Measurements from ENCODE around the gene AJAP1.

The AJAP1 gene

DNA sequence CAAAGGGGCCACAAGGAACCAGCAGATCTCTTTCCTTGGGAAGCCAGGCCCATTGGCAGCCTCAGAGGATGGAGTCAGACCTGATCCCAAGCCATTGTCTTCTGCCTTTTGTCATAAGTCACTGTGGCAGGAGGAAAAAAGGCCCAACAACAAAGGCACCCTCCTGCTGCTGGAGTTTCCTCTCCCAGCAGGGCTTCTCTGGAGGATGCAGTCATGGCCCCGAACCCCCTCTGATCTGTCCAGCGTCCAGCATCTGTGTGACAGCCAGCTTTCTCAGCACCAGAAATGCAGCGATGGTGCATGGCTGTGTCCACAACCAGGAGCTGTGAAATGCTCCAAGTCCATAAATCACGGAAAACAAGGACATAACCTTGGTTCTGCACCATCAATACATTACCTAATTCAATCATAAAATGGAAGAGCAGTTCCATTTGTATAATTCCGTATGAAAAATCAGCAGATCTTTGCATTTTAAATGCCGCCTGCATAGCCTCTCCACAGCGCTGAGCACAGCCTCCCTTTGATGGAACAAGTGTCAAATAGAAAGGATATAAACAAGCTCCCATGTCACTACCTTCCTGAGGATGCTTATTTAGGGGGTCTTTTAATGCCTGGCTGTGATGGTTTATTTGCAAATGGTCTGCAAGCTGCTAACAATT is 30.6 kb downstream of the AJAP1 start:
- no peak for DNase-seq

DNA sequence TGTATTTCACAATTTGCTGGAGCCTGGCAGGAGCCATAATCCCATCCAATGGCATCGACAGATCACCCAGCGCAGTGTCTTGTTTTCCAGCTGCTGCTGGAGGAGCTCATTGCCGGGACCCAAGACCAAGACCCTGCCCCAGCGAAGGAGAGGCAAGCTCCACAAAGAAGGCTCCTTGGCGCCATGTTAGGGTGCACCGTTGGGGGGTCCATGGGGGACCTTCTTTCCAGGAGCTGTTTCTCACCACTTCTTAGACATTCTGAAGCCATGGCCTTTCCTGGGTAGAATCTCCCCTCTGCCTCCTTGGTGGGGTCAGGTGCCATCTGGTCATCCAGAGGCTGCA is 31.1 kb downstream of the AJAP1 start:
- no peak for DNase-seq

DNA sequence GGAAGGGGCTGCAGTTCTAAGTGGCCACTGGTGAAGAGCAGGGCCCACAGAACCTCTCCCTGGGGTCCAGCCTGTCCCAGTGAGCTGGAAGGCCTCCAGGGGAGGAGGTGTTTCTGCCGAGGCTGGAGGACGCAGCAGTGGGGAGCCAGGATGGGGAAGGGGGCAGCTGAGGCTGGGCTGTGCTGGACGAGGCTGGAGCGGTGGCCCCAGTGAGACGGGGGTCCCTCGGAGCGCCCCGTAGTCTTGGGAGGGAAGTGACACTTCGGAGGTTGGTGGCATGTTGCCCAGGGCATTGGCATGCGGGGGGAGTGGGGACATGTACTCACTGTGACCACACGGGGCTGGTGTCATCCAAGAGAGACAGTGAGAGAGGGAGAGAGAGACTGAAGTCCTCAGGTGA is 33.5 kb downstream of the AJAP1 start:
- DNase-seq, result no peak

DNA sequence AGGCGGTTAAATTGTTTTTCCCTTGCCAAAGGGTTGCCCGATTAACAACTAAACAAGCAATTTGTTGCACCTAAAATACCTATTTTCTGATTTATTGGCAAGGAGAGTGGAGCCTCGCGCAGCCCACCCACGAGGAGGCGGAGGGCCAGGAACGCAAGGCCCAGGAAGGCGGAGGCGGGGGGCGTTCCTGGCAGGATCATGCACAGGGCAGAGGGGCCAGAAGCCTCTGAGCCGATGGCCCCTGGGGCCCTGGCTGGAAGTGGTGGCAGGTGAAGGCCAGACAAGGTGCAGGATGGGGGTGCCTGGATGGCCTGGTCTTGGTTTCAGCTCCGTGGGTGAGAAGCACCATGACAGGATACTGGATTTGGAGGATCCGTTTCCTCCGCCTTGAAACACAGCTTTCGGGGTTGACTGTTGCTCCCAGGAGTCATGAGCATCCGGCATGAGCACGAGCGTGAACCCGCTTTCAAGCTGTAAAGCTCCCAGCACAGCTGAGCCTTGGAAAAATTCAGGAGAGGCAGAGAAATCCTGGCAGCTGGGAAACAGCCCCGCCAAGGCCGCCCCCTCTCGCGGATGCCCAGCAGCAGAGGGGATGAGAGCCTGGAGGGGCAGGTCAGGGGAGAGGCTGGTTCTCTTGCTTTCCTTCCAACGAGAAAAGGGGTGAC is 35.0 kb downstream of the AJAP1 start:
- DNase-seq, result no peak

DNA sequence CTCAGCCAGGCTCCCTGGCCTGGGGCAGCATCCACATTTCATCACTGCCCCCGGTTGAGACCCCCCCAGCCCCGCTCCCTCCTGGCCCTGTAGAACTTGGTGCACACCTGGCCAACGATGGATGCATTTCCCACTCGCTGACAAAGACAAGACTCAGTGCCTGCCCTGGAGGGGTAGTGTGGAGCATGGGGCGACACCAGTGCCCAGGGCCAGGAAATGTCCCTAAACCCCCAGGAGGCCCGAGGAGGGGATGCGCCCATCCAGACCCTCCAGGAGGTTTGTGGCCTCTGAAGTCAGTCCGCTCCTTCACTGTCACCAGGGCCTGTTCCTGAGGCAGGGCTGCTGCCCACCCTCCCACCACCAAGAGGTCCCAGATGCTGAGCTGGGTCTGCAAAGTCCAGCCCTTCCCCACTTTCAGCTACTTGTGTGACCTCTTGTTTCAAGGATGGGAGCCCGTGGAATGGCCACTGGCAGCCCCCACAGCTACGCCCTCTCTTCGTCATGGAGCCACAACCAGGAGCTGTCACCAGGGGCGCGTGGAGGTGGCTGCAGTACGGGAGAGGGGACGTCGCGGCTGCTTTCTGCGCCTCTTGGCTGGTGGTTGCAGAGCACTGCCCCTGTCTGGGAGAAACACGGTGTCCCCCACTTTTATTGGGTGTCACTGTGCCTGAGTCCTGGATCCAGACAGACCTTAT is 35.7 kb downstream of the AJAP1 start:
- DNase-seq, result no peak

DNA sequence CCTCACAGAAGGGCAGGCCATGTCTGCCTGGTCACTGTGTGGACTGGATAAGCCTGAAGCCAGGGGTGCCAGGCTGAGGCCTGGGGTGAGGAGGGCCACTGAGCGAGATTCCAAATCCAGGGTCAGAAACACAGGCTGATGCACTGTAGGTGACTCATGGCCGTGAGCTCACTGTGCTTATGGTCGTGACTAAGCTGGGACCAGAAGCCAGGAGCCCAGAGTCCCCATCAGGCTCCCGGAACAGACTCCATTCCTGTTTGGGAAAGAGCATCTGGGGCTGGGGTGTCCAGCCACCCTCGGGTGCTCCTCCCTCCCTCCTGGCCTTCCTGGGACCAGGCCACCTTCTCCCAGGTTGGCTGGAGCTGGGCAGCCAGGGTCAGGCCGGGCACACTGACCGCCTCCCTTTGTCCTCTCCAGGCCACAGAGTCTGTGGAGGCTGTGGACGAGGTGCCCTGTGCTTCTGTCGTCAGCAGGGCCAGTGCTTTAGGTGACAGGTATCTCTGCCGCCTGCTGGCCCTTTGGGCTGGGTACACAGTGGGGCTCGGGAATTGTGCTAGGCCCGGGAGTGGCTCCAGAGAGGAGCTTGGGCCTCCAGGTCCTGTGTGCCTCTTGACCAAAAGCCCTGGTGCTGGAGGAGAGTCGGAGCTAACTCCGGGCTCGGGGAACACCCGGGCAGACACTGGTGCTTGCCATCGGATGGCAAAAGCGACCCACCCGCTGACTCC is 36.7 kb downstream of the AJAP1 start:
- DNase-seq, result no peak

DNA sequence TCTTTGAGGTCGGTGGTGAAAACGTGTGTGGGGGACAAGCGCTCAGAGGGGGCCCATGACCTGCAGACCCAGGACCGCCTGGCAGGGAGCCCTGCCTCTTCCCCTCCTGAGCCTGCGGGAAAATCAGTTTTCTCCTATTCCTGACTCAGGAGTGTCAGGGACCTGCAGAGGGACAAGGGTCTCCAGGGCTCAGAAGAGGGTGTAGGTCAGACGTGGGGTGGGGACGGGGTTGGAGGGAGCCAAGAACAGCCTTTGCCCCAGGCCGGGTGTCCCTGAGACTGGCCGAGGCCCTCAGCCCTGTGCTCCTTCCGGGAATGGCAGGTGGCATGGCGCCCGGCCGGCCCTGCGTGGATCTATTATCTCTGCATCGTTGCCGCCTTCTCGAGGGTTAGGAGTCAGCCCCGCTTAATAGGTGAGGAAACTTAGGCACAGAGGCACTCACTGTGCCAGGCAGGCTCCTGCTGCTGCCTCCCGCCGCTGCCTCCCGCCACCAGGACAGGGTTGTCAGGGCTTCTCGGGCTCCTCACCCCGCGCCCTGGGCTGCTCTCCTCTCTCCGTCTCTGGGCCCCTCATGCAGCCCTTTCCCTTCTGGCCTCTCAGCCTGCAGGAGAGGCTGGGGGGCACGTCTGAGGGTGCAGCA is 37.5 kb downstream of the AJAP1 start:
- no peak for DNase-seq

DNA sequence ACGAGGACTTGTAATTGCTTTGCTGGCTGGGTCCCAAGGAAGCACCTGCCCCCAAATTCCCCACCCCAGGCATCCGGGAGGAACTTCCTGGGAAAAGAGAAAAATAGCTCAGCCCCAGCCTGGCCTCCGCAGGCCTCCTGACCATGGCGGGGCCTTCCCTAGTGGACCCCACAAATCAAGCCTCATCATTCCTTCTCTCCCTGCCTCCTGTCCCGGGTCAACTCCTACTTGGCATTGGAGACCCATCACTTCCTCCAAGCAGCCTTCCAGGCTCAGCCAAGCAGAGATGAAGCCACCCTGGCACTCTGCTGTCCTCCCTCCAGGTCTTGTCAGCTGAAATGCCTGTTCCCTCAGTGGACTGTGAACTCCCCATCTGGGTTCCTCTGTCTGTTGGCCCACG is 38.0 kb downstream of the AJAP1 start:
- DNase-seq, result no peak

DNA sequence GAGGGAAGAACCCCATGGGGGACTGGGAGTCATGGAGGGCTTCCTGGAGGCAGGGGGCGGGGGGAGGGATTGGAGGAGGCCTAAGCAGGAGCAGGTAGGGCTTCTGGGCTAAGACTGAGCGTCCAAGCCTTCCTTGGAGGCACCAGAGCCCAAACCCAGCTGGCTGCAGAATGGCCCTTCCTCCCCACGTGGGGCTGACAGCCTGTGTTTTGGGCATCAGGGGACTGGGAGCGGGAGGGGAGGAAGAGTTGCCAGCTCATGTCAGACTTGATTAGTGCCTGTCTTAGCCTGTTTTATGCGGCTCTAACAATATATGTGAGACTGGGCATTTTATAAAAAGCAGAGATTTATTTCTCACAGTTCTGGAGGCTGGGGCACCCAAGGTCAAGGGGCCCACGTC is 38.9 kb downstream of the AJAP1 start:
- DNase-seq, result no peak

DNA sequence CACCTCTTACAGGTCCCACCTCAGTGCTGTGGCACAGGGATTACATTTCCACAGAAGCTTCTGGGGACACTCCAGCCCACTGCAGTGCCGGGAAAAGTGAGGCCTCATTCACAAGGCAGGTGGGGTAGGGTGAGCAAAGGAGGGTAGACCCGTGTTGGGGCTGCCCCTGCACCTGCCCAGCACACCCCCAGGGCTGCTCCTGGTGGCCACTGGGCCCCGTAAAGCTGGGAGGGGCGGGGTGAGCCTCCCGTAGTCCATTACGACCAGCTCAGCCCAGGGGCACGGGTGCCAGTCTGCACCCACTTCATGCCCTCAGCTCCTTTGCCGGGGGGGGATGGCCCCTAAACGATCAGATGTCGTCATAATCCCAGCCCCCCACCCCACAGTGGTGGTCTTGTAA is 39.5 kb downstream of the AJAP1 start:
- DNase-seq, result no peak

DNA sequence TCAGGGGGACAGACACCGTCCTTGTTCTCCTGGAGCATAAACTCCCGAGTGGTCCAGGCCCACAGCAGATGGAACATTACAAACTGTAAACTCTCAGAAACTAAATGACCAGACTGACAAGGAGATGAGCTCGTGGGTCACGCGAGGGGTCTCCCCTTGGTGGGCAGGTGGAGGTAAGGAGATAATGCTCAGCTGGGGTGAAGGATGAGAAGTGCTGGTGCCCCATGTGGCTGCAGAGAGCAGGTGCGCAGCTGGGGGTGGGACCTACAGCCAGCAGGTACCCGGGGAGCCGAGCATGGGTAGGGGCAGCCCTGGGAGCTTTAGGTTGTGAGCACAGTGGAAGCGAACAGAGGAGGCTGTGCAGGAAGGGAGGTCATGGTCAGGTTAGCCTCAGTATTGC is 40.1 kb downstream of the AJAP1 start:
- no peak for DNase-seq

DNA sequence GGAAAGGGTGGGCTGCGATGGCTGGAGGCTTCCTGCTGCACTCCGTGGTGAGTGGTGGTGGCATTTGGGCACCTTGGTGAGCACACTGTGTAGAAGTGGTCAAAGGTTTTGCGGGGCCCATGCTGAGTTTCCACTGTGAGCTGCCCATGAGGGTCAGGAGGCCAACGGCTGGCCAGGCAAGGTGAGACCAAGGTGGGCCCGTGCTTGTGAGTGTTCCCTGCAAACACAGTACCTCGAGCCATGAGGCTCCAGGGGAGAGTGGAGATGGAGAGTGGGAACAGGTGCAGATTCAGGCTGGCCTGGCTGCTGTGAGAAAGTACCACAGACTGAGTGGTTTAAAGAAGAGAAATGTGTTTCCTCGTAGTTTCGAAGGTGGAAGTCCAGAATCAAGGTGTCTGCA is 40.8 kb downstream of the AJAP1 start:
- no peak for DNase-seq

DNA sequence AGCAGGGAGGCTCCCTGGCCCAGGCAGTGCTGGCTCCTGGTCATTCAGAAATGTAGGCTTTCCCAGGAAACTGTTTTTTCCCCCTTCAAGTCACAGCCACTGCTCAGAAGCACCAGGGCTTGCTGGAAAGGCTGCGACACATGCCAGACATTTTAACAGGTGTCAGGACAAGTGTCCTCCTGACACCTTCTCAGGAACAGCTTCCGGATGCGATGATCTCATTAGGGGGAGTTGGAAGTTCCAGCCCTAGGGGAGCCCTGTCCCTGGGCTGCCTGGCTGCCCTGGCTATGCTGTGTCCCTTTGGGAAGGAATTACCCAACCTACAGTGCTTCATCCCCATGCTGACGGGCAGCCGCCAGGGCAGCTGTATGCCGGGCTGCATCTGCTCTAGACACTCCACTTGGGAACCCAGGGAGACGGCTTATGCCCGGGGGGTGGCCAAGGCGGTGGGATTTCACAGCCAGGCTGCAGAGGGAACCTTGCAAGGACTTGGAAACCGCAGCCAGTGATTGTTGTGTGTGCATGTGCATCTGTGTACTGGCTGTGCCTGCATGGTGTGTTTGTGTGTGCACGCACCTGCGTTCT is 41.8 kb downstream of the AJAP1 start:
- no peak for DNase-seq

DNA sequence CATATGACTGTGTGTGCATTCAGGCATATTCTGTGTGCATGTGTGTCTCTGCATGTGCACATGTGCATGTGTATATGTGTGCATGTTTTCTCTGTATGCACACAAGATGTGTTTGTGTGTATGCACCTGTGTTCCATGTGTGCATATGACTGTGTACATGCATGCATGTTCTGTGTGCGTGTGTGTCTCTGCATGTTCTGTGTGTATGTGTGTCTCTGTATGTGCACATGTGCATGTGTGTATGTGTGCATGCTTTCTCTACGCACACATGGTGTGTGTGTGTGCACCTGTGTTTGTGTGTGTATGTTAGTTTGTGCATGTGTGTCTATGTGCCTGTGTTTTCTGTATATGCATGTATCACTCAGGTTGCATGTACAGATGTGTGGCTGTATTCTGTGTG is 42.3 kb downstream of the AJAP1 start:
- DNase-seq, result no peak

DNA sequence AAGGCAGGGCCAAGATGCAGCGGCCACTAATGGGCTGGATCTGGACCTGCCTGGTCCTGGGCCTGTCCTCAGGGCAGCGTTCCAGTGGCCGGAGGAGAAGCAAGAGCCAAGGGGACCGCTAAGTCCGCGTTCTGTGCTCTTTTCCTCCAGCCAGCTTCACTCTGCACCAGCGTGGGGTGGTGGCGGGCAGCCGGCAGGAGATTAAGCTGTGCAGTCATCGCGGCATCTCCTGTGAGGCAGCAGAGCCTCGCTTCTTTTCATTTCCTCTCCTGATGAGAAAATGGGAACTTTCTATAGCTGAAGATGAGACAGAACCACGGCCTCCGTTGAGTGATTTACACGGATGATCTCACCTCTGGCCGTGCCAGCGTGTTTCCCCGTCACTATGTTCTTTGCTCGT is 43.4 kb downstream of the AJAP1 start:
- no peak for DNase-seq

DNA sequence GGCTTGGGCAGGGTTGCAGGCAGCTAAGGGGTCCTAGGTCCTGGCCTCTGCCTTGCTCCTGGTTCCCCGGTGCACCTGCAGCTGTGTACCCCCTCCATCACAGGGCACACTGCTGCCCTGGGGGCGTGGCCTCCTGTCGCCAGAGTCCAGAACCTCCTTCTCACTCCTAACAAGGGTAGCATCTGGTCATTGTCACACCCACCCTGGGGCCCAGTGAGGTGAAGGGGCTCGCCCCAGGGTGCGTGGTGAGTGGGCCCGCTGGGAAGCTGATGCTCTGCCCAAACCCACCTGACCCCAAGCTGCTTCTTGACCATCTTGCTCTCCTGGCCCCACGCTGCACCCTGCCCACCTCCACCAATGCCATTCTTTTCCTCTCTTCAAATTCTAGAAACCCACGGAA is 44.5 kb downstream of the AJAP1 start:
- DNase-seq, result no peak

DNA sequence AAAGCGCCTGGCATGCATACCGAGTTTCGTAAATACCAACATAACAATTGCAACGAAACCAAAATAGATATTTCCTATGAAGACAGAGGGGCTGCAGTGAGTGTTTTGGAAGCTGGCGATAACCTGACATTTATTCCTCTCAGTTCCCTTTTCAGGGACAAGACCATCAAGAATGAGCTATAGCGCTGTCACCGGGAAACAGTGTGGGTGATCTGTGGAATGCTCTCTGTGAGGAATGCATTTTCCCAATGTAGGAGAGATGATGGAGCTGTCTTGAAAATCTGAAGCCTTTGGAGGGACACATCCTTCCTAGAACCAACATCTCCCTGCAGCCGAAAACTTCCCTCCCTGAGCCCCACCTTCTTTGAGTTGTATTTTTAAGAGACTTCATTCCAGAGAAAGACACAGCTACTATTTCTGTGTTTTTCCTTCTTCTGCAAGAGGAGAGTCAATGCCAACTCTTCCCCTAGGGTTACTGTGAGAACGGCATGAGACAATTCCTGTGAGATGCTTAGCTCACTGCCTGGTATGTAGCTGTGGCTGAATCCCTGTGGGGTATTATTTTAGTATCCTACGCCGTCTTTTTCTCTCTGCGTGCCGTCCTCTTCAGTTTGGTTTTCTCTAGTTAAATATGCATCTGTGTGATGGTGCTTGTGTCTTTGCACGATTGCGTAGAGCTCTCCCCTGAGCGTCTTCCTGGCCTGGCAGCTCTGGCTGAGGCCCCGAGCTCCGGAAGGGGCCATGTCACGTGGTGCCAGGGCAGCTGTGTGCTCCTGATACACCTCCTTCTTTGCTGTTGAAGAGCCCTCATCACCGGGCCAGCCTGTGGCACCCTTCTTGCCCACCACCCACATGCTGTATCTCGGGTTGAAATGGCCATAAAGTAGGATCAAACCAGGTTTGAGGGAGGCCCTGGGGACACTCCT is 45.2 kb downstream of the AJAP1 start:
- no peak for DNase-seq

DNA sequence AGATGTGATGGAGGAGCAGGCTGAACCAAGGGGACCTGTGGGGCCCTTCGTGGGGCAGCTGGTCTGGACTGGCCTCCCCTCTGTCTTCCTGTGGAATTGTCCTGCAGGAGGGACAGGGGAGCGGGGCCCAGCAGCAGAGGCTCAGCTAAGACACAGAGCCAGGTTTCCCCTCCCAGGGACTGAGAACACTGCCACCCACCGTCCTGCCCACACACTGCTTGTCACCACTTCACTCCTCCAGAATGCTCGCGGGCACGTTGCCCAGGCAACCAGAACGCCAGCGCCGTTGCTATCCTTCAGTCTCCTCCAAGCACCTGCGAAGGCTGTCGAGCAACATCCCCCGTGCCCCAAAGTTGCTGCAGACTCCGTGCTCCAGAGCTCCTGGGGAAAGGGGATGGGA is 46.4 kb downstream of the AJAP1 start:
- no peak for DNase-seq

DNA sequence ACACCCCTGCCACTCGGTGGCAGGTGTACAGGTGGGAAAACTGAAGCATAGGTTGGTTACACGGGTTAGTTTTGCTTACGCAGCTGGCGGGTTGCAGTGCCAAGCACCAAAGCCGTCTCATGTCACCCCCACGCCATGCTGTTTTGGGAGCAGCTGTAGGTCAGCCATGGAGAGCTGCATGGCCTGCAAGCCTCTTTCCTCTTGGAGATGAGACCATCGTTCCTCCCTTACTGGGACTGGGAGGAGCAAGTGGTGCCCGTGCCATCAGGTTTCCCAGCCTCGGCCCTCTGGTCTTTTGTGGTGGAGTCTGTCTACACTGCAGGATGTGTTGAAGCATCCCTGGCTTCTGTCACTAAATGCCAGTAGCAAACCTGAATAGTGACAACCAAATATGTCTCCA is 46.9 kb downstream of the AJAP1 start:
- DNase-seq, result no peak

DNA sequence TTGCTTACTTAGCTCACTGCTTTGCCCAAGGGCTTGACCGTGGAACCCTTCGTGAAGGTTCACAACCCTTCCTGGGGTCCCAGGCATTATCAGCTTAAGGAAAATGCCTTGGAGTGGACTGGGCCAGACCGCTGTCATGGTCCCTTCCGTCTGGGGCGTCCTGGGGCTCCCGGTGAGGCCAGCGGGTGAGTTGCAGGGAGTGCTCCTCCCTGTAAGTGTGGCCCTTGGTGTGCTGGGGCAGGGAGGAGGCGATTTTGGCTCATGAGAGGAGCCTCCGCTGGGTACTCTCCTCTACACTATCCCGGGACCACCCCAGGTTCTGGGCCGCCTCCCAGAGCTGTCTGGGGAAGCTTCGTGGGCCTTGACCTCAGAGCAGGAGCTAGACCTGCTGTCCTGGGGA is 48.1 kb downstream of the AJAP1 start:
- DNase-seq, result no peak

DNA sequence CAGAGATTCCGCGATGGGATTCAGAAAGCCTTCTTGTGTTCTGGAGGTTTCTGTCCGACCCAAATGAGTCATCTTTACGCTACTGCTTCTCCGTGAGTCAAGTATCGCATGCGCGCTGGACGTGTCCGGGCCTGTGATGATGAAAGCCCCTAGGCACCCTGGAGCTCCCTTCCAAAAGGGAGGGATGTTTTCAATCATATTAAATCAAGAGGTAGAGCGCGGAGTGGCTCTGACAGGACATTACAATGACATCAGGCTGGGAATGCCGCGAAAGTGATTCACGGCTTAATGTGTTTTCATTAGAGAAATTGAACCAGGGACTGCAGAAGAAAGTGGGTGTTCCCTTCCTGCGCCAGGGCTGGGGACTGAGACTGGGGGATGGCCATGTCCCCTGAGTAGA is 48.5 kb downstream of the AJAP1 start:
- DNase-seq, result no peak

DNA sequence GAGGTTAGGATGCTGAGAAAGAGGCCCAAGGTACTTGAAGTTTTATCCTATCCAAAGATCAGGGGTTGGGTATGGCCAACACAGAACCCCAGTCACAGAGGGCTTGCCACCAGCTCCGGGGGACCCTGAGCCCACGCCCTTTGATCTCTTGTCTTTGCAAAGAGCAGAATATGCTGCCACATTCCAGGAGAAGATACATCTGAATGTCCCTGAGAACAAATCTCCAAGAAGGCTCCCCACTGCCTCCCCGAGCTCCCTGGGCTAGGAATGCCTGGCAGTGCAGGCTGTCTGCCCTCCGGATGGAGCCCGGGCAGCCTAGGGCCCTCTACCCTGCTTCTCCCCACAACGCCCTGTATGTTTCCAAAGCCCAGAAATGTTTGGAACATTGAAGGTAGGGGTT is 49.2 kb downstream of the AJAP1 start:
- DNase-seq, result no peak
